ENCODE data around the gene UCMA.
"Not testable (repeated sequence)": the region's sequence is repeated elsewhere in the genome, so short reads cannot be mapped to it uniquely, and the experiment has no call there.

DNA sequence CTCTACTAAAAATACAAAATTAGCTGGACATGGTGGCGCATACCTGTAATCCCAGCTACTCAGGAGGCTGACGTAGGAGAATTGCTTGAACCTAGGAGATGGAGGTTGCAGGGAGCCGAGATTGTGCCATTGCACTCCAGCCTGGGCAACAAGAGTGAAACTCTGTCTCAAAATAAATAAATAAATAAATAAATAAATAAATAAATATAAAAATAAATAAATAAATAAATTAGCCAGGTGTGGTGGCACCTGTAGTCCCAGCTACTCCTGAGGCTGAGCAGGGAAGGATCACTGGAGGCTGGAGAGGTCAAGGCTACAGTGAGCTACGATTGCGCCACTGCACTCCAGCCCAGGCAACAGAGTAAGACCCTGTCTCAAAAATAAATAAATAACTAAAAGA, 8.1 kb upstream of the UCMA start:
- not testable (repeated sequence) for TF ChIP-seq YY1 (IDR thresholded peaks at IDR 0.05; ENCODE audit: extremely low read depth, insufficient replicate concordance, low read depth, low read length); POLR2A (IDR thresholded peaks at IDR 0.05; ENCODE audit: borderline replicate concordance, extremely low read depth, insufficient read depth, insufficient read length); EZH2 (IDR thresholded peaks at IDR 0.05)

Measured in HCT116 (cell line).